HG03103 (cell line): ENCODE measurements around the gene STAMBP.
"Not testable (repeated sequence)": the region's sequence is repeated elsewhere in the genome, so short reads cannot be mapped to it uniquely, and the experiment has no call there.

ENCODE experiments used
- ATAC-seq: cut with Tn5 transposase; IDR thresholded peaks from one replicate; pipeline ENCODE4 v1.9.1; 2021; ENCODE audit warnings: low read depth; ENCODE audit not compliant: unreplicated experiment

STAMBP gene

GRCh38 chr2:73828818-73829570 is at the start of gene STAMBP:
TSS of gene STAMBP (plus strand) at chr2:73828961. CDS start at chr2:73830857, 1,896 bp downstream.
- peak; percentile 79 for ATAC-seq

GRCh38 chr2:73779467-73780236 is 49.1 kb upstream of the STAMBP start, which contains the start of gene DUSP11:
TSS of gene DUSP11 (minus strand) at chr2:73780103. CDS start at chr2:73779974, 129 bp downstream.
- peak; percentile 96 for ATAC-seq

- no peak for ATAC-seq
Measured at GRCh38 chr2:73780237-73780582, 48.6 kb upstream of the STAMBP start.

- ATAC-seq: not testable (repeated sequence)
Measured at GRCh38 chr2:73783402-73783801, 45.4 kb upstream of the STAMBP start.

GRCh38 chr2:73783883-73784282 is 44.9 kb upstream of the STAMBP start, which contains the start of gene C2orf78:
TSS of gene C2orf78 (plus strand) at chr2:73784183. CDS start at chr2:73784310, 127 bp downstream.
- ATAC-seq: not testable (repeated sequence)

- no peak for ATAC-seq
Measured at GRCh38 chr2:73811878-73812277, 16.9 kb upstream of the STAMBP start.

- ATAC-seq: no peak
Measured at GRCh38 chr2:73812635-73813034, 16.1 kb upstream of the STAMBP start.

GRCh38 chr2:73818296-73818695 is 10.5 kb upstream of the STAMBP start:
- no peak for ATAC-seq

- no peak for ATAC-seq
Measured at GRCh38 chr2:73821227-73821626, 7.5 kb upstream of the STAMBP start.

- ATAC-seq: no peak
Measured at GRCh38 chr2:73821669-73822068, 7.1 kb upstream of the STAMBP start.

GRCh38 chr2:73822276-73822675 is 6.5 kb upstream of the STAMBP start:
- peak; percentile 43 for ATAC-seq

GRCh38 chr2:73822991-73823390 is 5.8 kb upstream of the STAMBP start:
- no peak for ATAC-seq

- no peak for ATAC-seq
Measured at GRCh38 chr2:73823416-73823815, 5.3 kb upstream of the STAMBP start.

GRCh38 chr2:73823916-73824523 is 4.7 kb upstream of the STAMBP start:
- no peak for ATAC-seq

GRCh38 chr2:73825408-73825807 is 3.4 kb upstream of the STAMBP start:
- no peak for ATAC-seq

- no peak for ATAC-seq
Measured at GRCh38 chr2:73827018-73827417, 1.7 kb upstream of the STAMBP start.

- no peak for ATAC-seq
Measured at GRCh38 chr2:73827660-73828388, 937 bp upstream of the STAMBP start.

- ATAC-seq: no peak
Measured at GRCh38 chr2:73828389-73828817, 358 bp upstream of the STAMBP start.

GRCh38 chr2:73830871-73831401 is 2.2 kb downstream of the STAMBP start:
- no peak for ATAC-seq

GRCh38 chr2:73832930-73833329 is 4.2 kb downstream of the STAMBP start:
- no peak for ATAC-seq
